Hypothalamus (tissue), 51 donors: ENCODE data around the gene FAT4.

ENCODE experiments used
- DNase-seq, 51 donors: peaks; one replicate each; lab custom pipeline; 2025; lab: John Stamatoyannopoulos, UW

Gene FAT4

GRCh38 chr4:125359960-125360634 is 45.3 kb downstream of the FAT4 start:
- no peak for DNase-seq

- DNase-seq: no peak
Measured at GRCh38 chr4:125360727-125361126, 46.0 kb downstream of the FAT4 start.
